ENCODE measurements around the gene PGM2. TPM values are rescaled to one million over a fixed set of nuclear protein-coding genes. Genes with fewer than 3 reads are reported as not detected.

The PGM2 gene
- total and polyA plus RNA-seq, 4 donors = 8.5 to 24.6 (median 21.6) TPM

GRCh38 chr4:37793562-37793961 is 32.9 kb upstream of the PGM2 start:
- intact Hi-C loops (cut with DNase I) = no loop called here
- no peak overlapping the region for H3K27ac ChIP-seq (ENCODE audit: low read depth in 1 of 2, low read length in 2 of 2)
- no peaks in the 10 kb centered on the region for H3K9me3 ChIP-seq (ENCODE audit: control insufficient read depth, low read length)
- H3K4me3 ChIP-seq (ENCODE audit: low read length in 2 of 2) = no peak overlapping the region
- no peaks in the 10 kb centered on the region for H3K4me1 ChIP-seq (ENCODE audit: control insufficient read depth in 1 of 2, insufficient read depth in 2 of 2, low read length in 2 of 2)
- no peak for DNase-seq
- no peaks in the 10 kb centered on the region for H3K27me3 ChIP-seq (ENCODE audit: control insufficient read depth in 1 of 2, insufficient read depth in 2 of 2, low read length in 1 of 2)
- no peak for ATAC-seq (ENCODE audit: low FRiP score)
- H3K36me3 ChIP-seq (ENCODE audit: control insufficient read depth in 1 of 2, insufficient read depth in 2 of 2, low read length in 1 of 2) = no peaks in the 10 kb centered on the region

GRCh38 chr4:37794056-37794455 is 32.4 kb upstream of the PGM2 start:
- Histone ChIP-seq H3K36me3 (ENCODE audit: control insufficient read depth in 1 of 2, insufficient read depth in 2 of 2, low read length in 1 of 2) (no peaks in the 10 kb centered on the region), H3K4me3 (ENCODE audit: low read length in 2 of 2) (no peak overlapping the region), H3K9me3 (ENCODE audit: control insufficient read depth, low read length) (no peaks in the 10 kb centered on the region), H3K27ac (ENCODE audit: low read depth in 1 of 2, low read length in 2 of 2) (no peak overlapping the region), H3K4me1 (ENCODE audit: control insufficient read depth in 1 of 2, insufficient read depth in 2 of 2, low read length in 2 of 2) (no peaks in the 10 kb centered on the region), H3K27me3 (ENCODE audit: control insufficient read depth in 1 of 2, insufficient read depth in 2 of 2, low read length in 1 of 2) (no peaks in the 10 kb centered on the region)
- ATAC-seq (ENCODE audit: low FRiP score) (no peak), DNase-seq (no peak)
- WGBS, 2 donors = 85 to 92% methylated on average over 2 of the region's 2 CpGs
- intact Hi-C loops (cut with DNase I) = no loop called here

GRCh38 chr4:37795581-37796195 is 30.8 kb upstream of the PGM2 start:
- intact Hi-C loops (cut with DNase I) = no loop called here
- 79 to 84% methylated on average over 3 of the region's 3 CpGs for WGBS, 2 donors
- no peak overlapping the region for H3K27ac ChIP-seq (ENCODE audit: low read depth in 1 of 2, low read length in 2 of 2)
- no peaks in the 10 kb centered on the region for H3K4me1 ChIP-seq (ENCODE audit: control insufficient read depth in 1 of 2, insufficient read depth in 2 of 2, low read length in 2 of 2)
- H3K27me3 ChIP-seq (ENCODE audit: control insufficient read depth in 1 of 2, insufficient read depth in 2 of 2, low read length in 1 of 2) = no peaks in the 10 kb centered on the region
- no peaks in the 10 kb centered on the region for H3K9me3 ChIP-seq (ENCODE audit: control insufficient read depth, low read length)
- H3K4me3 ChIP-seq (ENCODE audit: low read length in 2 of 2) = no peak overlapping the region
- ATAC-seq (ENCODE audit: low FRiP score) = no peak
- DNase-seq = no peak
- no peaks in the 10 kb centered on the region for H3K36me3 ChIP-seq (ENCODE audit: control insufficient read depth in 1 of 2, insufficient read depth in 2 of 2, low read length in 1 of 2)

GRCh38 chr4:37797374-37797773 is 29.1 kb upstream of the PGM2 start:
- no peaks in the 10 kb centered on the region for H3K27me3 ChIP-seq (ENCODE audit: control insufficient read depth in 1 of 2, insufficient read depth in 2 of 2, low read length in 1 of 2)
- intact Hi-C loops (cut with DNase I) = no loop called here
- no peaks in the 10 kb centered on the region for H3K4me1 ChIP-seq (ENCODE audit: control insufficient read depth in 1 of 2, insufficient read depth in 2 of 2, low read length in 2 of 2)
- H3K27ac ChIP-seq (ENCODE audit: low read depth in 1 of 2, low read length in 2 of 2) = no peak overlapping the region
- no peaks in the 10 kb centered on the region for H3K36me3 ChIP-seq (ENCODE audit: control insufficient read depth in 1 of 2, insufficient read depth in 2 of 2, low read length in 1 of 2)
- ATAC-seq (ENCODE audit: low FRiP score) (no peak), DNase-seq (no peak)
- no peak overlapping the region for H3K4me3 ChIP-seq (ENCODE audit: low read length in 2 of 2)
- no peaks in the 10 kb centered on the region for H3K9me3 ChIP-seq (ENCODE audit: control insufficient read depth, low read length)
- 90 to 91% methylated on average over 2 of the region's 2 CpGs for WGBS, 2 donors

- intact Hi-C loops (cut with DNase I) = no loop called here
- DNase-seq (no peak), ATAC-seq (ENCODE audit: low FRiP score) (no peak)
- H3K27ac ChIP-seq (ENCODE audit: low read depth in 1 of 2, low read length in 2 of 2) = no peak overlapping the region
- no peak overlapping the region for H3K4me3 ChIP-seq (ENCODE audit: low read length in 2 of 2)
- no peaks in the 10 kb centered on the region for H3K36me3 ChIP-seq (ENCODE audit: control insufficient read depth in 1 of 2, insufficient read depth in 2 of 2, low read length in 1 of 2)
- no peaks in the 10 kb centered on the region for H3K9me3 ChIP-seq (ENCODE audit: control insufficient read depth, low read length)
- H3K4me1 ChIP-seq (ENCODE audit: control insufficient read depth in 1 of 2, insufficient read depth in 2 of 2, low read length in 2 of 2) = no peaks in the 10 kb centered on the region
- WGBS, 2 donors = 71 to 85% methylated on average over 2 of the region's 2 CpGs
- no peaks in the 10 kb centered on the region for H3K27me3 ChIP-seq (ENCODE audit: control insufficient read depth in 1 of 2, insufficient read depth in 2 of 2, low read length in 1 of 2)
Measured at GRCh38 chr4:37797923-37798322, 28.6 kb upstream of the PGM2 start.

GRCh38 chr4:37798616-37799015 is 27.9 kb upstream of the PGM2 start:
- Histone ChIP-seq H3K9me3 (ENCODE audit: control insufficient read depth, low read length) (no peaks in the 10 kb centered on the region), H3K4me1 (ENCODE audit: control insufficient read depth in 1 of 2, insufficient read depth in 2 of 2, low read length in 2 of 2) (no peaks in the 10 kb centered on the region), H3K4me3 (ENCODE audit: low read length in 2 of 2) (no peak overlapping the region), H3K36me3 (ENCODE audit: control insufficient read depth in 1 of 2, insufficient read depth in 2 of 2, low read length in 1 of 2) (no peaks in the 10 kb centered on the region), H3K27ac (ENCODE audit: low read depth in 1 of 2, low read length in 2 of 2) (no peak overlapping the region), H3K27me3 (ENCODE audit: control insufficient read depth in 1 of 2, insufficient read depth in 2 of 2, low read length in 1 of 2) (no peaks in the 10 kb centered on the region)
- intact Hi-C loops (cut with DNase I) = no loop called here
- ATAC-seq (ENCODE audit: low FRiP score) = no peak
- no peak for DNase-seq

- no peaks in the 10 kb centered on the region for H3K36me3 ChIP-seq (ENCODE audit: control insufficient read depth in 1 of 2, insufficient read depth in 2 of 2, low read length in 1 of 2)
- WGBS, 2 donors = 45 to 55% methylated on average over 4 of the region's 4 CpGs
Measured at GRCh38 chr4:37799941-37800554, 26.4 kb upstream of the PGM2 start.

GRCh38 chr4:37802068-37802666 is 24.3 kb upstream of the PGM2 start:
- DNase-seq (no peak), ATAC-seq (ENCODE audit: low FRiP score) (peak; percentile 54)
- H3K27ac ChIP-seq (ENCODE audit: low read depth in 1 of 2, low read length in 2 of 2) = no peak overlapping the region
- intact Hi-C loops (cut with DNase I) = loop anchor here (2.0 to 5.0 kb wide), 3 partner anchors 200 to 233 kb away; no protein-coding TSS in a partner anchor
- no peak overlapping the region for H3K4me3 ChIP-seq (ENCODE audit: low read length in 2 of 2)
- no peaks in the 10 kb centered on the region for H3K4me1 ChIP-seq (ENCODE audit: control insufficient read depth in 1 of 2, insufficient read depth in 2 of 2, low read length in 2 of 2)
- 36 to 37% methylated on average over 4 of the region's 4 CpGs for WGBS, 2 donors
- H3K27me3 ChIP-seq (ENCODE audit: control insufficient read depth in 1 of 2, insufficient read depth in 2 of 2, low read length in 1 of 2) = no peaks in the 10 kb centered on the region
- no peaks in the 10 kb centered on the region for H3K36me3 ChIP-seq (ENCODE audit: control insufficient read depth in 1 of 2, insufficient read depth in 2 of 2, low read length in 1 of 2)
- no peaks in the 10 kb centered on the region for H3K9me3 ChIP-seq (ENCODE audit: control insufficient read depth, low read length)

More at GRCh38 chr4:37799941-37800554, 26.4 kb upstream of the PGM2 start:
- ATAC-seq (ENCODE audit: low FRiP score) = no peak
- no peaks in the 10 kb centered on the region for H3K27me3 ChIP-seq (ENCODE audit: control insufficient read depth in 1 of 2, insufficient read depth in 2 of 2, low read length in 1 of 2)
- DNase-seq = no peak
- no peak overlapping the region for H3K4me3 ChIP-seq (ENCODE audit: low read length in 2 of 2)
- no peaks in the 10 kb centered on the region for H3K9me3 ChIP-seq (ENCODE audit: control insufficient read depth, low read length)
- H3K27ac ChIP-seq (ENCODE audit: low read depth in 1 of 2, low read length in 2 of 2) = no peak overlapping the region
- no peaks in the 10 kb centered on the region for H3K4me1 ChIP-seq (ENCODE audit: control insufficient read depth in 1 of 2, insufficient read depth in 2 of 2, low read length in 2 of 2)
- intact Hi-C loops (cut with DNase I) = loop anchor here (2.0 to 5.0 kb wide), 3 partner anchors 197 to 232 kb away; no protein-coding TSS in a partner anchor

All from aorta (tissue), 5 donors.